LNCaP clone FGC (cell line): ENCODE data around the gene WFS1.

Experiments
- DNase-seq: peaks from one replicate; pipeline ENCODE4 v3.0.0-alpha.2; 2011; ENCODE audit warnings: low read depth
- H3K4me3 ChIP-seq: 2 replicates; pipeline ENCODE4 v1.5.1; 2011; ENCODE audit warnings: mild to moderate bottlenecking, low read depth, low read length, control low read depth
- TF ChIP-seq, protein P1 (sequence below): IDR thresholded peaks from 2 replicates; pipeline ENCODE4 v1.5.1; 2012; ENCODE audit warnings: mild to moderate bottlenecking; ENCODE audit not compliant: control insufficient read depth, insufficient read depth; ENCODE audit errors: extremely low read depth

WFS1 gene

DNA sequence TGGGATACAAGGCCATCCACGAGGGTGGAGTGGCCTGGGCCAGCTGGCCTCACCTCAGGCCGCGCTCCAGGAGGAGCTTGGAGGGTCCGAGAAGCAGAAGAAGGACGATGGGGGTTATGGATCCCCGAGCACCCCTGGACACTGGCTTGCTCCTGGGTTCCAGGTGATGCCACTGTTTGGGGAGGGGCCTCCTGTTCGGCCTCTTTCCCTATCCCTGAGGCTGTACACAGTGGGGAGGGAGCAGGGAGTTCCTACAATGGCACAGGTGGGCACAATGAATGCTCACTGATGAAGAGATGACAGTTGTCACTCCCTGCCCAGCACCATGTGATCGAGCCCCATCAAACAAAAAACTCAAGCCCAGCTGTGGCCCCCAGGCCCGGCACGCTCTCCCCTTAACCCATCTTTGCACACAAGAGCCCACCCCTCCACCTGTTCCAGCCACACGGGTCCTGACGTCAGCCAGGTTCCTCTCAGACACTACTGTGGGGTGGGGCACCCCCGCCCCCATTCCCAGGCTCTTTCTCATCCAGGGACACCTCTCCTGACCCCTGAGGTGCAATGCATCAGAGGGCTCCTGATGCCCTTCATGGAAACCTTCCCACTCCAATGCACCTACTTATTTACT is 70.3 kb downstream of the WFS1 start:
- TF ChIP-seq, protein P1, sequence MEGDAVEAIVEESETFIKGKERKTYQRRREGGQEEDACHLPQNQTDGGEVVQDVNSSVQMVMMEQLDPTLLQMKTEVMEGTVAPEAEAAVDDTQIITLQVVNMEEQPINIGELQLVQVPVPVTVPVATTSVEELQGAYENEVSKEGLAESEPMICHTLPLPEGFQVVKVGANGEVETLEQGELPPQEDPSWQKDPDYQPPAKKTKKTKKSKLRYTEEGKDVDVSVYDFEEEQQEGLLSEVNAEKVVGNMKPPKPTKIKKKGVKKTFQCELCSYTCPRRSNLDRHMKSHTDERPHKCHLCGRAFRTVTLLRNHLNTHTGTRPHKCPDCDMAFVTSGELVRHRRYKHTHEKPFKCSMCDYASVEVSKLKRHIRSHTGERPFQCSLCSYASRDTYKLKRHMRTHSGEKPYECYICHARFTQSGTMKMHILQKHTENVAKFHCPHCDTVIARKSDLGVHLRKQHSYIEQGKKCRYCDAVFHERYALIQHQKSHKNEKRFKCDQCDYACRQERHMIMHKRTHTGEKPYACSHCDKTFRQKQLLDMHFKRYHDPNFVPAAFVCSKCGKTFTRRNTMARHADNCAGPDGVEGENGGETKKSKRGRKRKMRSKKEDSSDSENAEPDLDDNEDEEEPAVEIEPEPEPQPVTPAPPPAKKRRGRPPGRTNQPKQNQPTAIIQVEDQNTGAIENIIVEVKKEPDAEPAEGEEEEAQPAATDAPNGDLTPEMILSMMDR: no peak
- no peak for DNase-seq
- H3K4me3 ChIP-seq: no peak overlapping the region

DNA sequence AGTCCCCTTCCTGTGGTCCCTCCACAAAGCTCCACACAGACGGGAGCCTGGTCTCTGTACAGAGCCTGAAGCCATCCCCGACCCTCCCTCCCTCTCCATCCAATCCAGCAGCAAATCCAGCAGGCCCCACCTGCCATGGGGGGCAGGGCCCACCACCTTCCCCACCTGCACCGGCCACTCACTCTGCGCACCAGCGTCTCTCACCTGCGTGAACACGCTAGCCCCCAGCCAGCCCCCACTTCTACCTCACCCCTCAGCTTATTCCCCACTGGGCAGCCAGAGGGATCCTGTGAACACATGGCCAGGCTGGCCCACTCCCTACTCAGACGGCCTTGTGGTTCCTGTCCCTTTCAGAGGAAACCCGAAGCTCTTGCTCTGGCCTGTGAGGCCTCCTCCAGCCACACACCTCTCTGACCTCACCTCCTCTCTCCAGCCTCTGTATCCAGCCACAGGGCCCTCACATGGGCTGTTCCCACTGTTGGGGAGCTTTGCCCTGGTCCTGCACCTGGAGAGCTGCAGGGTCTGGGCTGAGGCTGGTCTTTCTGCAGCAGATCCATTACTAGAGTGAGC is 70.9 kb downstream of the WFS1 start:
- TF ChIP-seq, protein P1: no peak
- no peak for DNase-seq
- no peak overlapping the region for H3K4me3 ChIP-seq

DNA sequence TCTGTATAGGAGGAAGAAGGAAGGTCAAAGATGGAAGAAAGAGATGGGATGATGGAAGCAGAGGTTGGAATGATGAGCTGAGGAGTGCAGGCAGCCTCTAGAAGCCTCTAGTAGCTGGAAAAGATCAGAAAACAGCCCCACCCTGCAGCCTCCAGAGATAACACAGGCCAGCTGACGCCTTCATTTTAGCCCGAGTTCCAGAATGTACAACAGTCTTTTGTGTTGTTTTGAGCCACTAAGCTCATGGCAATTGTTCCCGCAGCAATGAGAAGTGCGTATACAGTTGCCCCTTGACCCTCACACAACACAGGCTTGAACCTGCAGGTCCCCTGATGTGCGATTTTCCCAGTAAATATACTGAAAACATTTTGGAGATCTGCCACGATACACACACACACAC is 72.0 kb downstream of the WFS1 start:
- TF ChIP-seq, protein P1: no peak

DNA sequence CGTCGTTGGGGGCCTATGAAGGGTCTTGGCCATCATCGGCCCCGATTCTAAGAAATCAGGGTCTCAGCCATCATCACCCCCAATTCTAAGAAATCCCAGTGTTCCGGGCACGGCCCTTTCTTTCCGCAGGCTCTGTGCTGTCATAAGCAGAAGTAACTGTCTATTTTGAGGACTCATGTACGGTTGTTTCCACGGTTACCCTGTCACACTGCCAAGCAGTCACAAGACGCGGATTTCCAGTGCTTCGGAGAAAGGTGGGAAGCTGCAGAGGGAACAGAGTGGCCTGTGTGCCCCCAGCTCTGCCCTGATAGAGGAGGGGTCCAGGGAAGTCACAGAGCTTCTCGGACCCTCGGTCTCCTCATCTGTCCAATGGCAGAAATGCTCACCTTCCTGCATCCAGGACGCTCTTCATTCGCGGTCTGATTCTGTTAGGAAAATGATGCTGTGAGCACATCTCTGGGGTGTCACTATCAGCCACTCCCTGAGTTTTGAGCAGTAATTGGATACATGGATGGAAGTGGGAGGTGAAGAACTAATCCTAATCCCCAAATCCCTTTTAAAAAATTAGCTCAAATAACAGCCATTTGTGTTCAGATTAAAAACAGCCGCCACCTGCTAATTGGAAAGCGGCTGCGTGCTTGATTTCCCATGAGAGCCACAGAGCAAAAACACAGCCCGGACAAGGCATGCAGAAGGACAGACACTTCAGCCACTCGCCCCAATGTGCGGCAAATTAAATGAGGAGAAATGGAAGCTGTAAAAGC is 73.1 kb downstream of the WFS1 start:
- TF ChIP-seq, protein P1: no peak
- H3K4me3 ChIP-seq: no peak overlapping the region
- no peak for DNase-seq

More for the DNA sequence above, 72.0 kb downstream of the WFS1 start:
- no peak for DNase-seq
- no peak overlapping the region for H3K4me3 ChIP-seq

DNA sequence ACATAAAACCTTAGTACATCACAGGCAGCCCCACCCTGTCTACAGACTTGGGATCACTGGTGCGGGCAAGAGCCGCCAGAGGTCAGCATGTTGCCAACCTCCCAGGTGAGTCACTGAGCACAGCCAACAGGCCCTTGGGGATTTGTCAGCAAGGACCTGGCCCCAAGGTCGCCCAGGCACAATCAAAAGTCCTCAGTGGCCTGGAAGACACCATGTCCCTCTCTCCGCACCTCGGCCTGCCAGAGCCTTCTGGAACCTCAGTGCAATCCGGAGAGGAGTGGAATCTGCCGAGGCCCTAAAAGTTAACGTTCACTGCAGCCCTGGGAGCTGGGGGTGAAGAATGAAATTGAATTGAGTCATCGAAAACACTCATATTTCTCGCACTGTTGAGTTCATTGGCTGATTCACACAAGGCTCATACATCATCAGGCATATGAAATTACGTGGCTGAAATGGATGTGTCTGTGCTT is 74.3 kb downstream of the WFS1 start:
- DNase-seq: peak; percentile 25
- TF ChIP-seq, protein P1: peak; percentile 77
- no peak overlapping the region for H3K4me3 ChIP-seq

DNA sequence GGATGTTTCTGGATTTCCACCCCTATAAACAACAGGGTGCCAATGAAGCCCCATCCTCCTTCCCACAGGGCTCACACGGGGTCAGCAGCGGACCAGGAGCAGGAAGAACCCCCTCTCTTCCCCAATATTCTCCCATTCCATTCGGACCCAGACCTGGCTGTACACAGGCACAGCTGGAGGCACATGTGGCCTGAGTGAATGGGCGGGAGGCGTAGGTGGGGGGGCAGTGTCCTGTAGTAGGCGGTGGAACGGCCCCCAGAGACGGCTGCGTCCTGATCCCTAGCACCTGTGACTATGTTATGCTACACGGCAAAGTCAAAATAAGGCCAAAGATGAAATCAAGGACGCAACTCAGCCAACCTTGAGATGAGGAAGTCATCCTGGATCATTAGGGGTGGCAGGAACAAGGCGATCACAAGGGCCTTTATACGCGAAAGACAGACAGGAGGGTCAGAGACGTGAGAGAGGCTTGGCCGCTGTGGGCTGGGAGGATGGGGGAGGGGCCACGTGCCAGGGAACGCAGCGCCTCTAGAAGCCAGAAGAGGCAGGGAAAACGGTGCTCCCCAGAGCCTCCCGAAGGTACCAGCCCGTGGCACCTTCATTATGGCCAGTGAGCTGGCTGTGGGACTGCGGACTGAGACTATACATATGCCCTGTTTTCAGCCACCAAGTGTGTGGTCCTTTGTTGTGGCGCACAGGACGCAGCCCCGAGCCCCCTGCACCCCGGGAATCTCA is 75.6 kb downstream of the WFS1 start:
- DNase-seq: no peak
- no peak overlapping the region for H3K4me3 ChIP-seq
- TF ChIP-seq, protein P1: no peak
